Endothelial cell of umbilical vein (primary cell): ENCODE data around the gene PIP5K1C. TPM values are rescaled to one million over a fixed set of nuclear protein-coding genes. Genes with fewer than 3 reads are reported as not detected.

Source experiments
- BruUV-seq: library from RNA; stranded (reverse); fragments of 400-500 nt; replicated peaks from 2 replicates; lab custom pipeline; 2021; lab: Mats Ljungman, UMichigan
- CTCF ChIA-PET: fragments of 300-600, 350-600 bp; sonication (Branson Sonifier 250); formaldehyde crosslinking; loops from one replicate; lab custom pipeline; 2021; ENCODE audit warnings: antibody characterized with exemption, inconsistent platforms; lab: Charles Lee
- POLR2A ChIA-PET: fragments of 300-600, 350-600 bp; sonication (Branson Sonifier 250); formaldehyde crosslinking; loops from one replicate; lab custom pipeline; 2021; ENCODE audit warnings: antibody characterized with exemption, inconsistent platforms; lab: Charles Lee
- DNase-seq: peaks from one replicate; pipeline ENCODE4 v3.0.0-alpha.2; 2011; ENCODE audit warnings: low read depth, low spot score
- FAIRE-seq: peaks from 2 replicates; lab custom pipeline; 2011; peaks lifted over from hg19 to GRCh38; lab: Jason Lieb, UNC
- H2AFZ ChIP-seq: 2 replicates; pipeline ENCODE4 v1.6.0; 2012; ENCODE audit warnings: low read depth, low read length, control low read depth, inconsistent platforms
- H3K27ac ChIP-seq: 2 replicates; pipeline ENCODE4 v1.5.1; 2011; ENCODE audit warnings: low read depth, mild to moderate bottlenecking, control low read depth, low read length, moderate library complexity; ENCODE audit not compliant: insufficient read depth
- H3K27me3 ChIP-seq, 2 experiments: 2 replicates each; pipeline versions ENCODE4 v1.6.0 to v1.6.1; 2011; ENCODE audit warnings: low read length in 2 of 2, mixed read lengths in 1 of 2; ENCODE audit not compliant: control insufficient read depth in 2 of 2, insufficient read depth in 2 of 2
- H3K36me3 ChIP-seq, 2 experiments: 2 replicates in 1 of 2; 3 replicates in 1 of 2; pipeline ENCODE4 v1.5.1; 2011; ENCODE audit warnings: low read length in 2 of 2, mild to moderate bottlenecking in 1 of 2, moderate library complexity in 1 of 2; ENCODE audit not compliant: control insufficient read depth in 2 of 2, insufficient read depth in 2 of 2; ENCODE audit errors: extremely low read depth in 1 of 2
- H3K4me1 ChIP-seq: 3 replicates; pipeline ENCODE4 v1.5.1; 2011; ENCODE audit warnings: mild to moderate bottlenecking, low read length; ENCODE audit not compliant: control insufficient read depth, insufficient read depth; ENCODE audit errors: extremely low read depth
- H3K4me2 ChIP-seq: 2 replicates; pipeline ENCODE4 v1.6.1; 2011; ENCODE audit warnings: low read length, control low read depth, mixed read lengths; ENCODE audit not compliant: insufficient read depth
- H3K4me3 ChIP-seq, 3 experiments: fragments of 200-600 bp in 1 of 3; sonication (generic), shearing (Covaris generic) in 1 of 3; replicated peaks in 1 of 3; 2 replicates each; pipeline ENCODE4 v1.5.1; 2011 to 2016; ENCODE audit warnings: control low read depth in 3 of 3, low read length in 3 of 3, mild to moderate bottlenecking in 2 of 3, inconsistent platforms in 1 of 3, low read depth in 1 of 3, moderate library complexity in 1 of 3; ENCODE audit not compliant: insufficient read depth in 1 of 3
- H3K79me2 ChIP-seq: 2 replicates; pipeline ENCODE4 v1.6.0; 2012; ENCODE audit warnings: low read length, inconsistent platforms; ENCODE audit not compliant: control insufficient read depth, insufficient read depth
- H3K9ac ChIP-seq: replicated peaks from 2 replicates; pipeline ENCODE3; 2011; ENCODE audit warnings: low read length, control low read depth; ENCODE audit not compliant: insufficient read depth; ENCODE audit errors: extremely low read depth
- H3K9me1 ChIP-seq: replicated peaks from 3 replicates; pipeline ENCODE4 v1.6.0; 2011; ENCODE audit warnings: mild to moderate bottlenecking, low read length; ENCODE audit not compliant: control insufficient read depth, insufficient read depth; ENCODE audit errors: extremely low read depth
- H3K9me3 ChIP-seq: replicated peaks from 2 replicates; pipeline ENCODE4 v1.5.1; 2012; ENCODE audit warnings: low read length, inconsistent platforms; ENCODE audit not compliant: control insufficient read depth, insufficient read depth
- H4K20me1 ChIP-seq: replicated peaks from 2 replicates; pipeline ENCODE3; 2011; ENCODE audit warnings: mild to moderate bottlenecking, low read length; ENCODE audit not compliant: control insufficient read depth, insufficient read depth; ENCODE audit errors: extremely low read depth
- CTCF ChIP-seq, 2 donors: IDR thresholded peaks; 1 replicate in 1 of 2; 2 replicates in 1 of 2; pipeline ENCODE4 v1.5.1; 2011; ENCODE audit warnings: low read length in 2 of 2, mild to moderate bottlenecking in 2 of 2, moderate library complexity in 2 of 2, control low read depth in 1 of 2, inconsistent platforms in 1 of 2, low read depth in 1 of 2; ENCODE audit not compliant: insufficient read depth in 1 of 2; ENCODE audit errors: extremely low read depth in 1 of 2
- EZH2 ChIP-seq: IDR thresholded peaks from 2 replicates; pipeline ENCODE4 v1.6.1; 2012; ENCODE audit warnings: borderline replicate concordance, low read depth, mild to moderate bottlenecking, moderate library complexity, low read length, inconsistent platforms; ENCODE audit not compliant: severe bottlenecking
- JUN ChIP-seq: IDR thresholded peaks from 2 replicates; pipeline ENCODE4 v1.6.1; 2011; ENCODE audit warnings: borderline replicate concordance, low read depth; ENCODE audit not compliant: insufficient read length, insufficient read depth
- POLR2AphosphoS5 ChIP-seq: IDR thresholded peaks from 2 replicates; pipeline ENCODE4 v1.6.1; 2012; ENCODE audit warnings: low read depth, mild to moderate bottlenecking, control low read depth, low read length, moderate library complexity; ENCODE audit not compliant: insufficient read depth
- dilution Hi-C: fragments of 300-500 bp; cut with MboI; formaldehyde crosslinking; loops from one replicate; pipeline ENCODE4 v1.15.0; 2019; ENCODE audit warnings: low sequenced_read_pairs; ENCODE audit not compliant: extremely low pct_ligation_motif_present
- intact Hi-C: fragments of 100-400 bp; cut with micrococcal nuclease; formaldehyde crosslinking; loops from one replicate; pipeline ENCODE4 v1.10.0; 2022
- polyA plus RNA-seq, 4 experiments: library from polyadenylated mRNA; depleted of rRNA in 3 of 4; stranded (reverse) in 3 of 4; unstranded in 1 of 4; fragments of >200 nt; gene quantifications; 2 replicates each; pipeline versions ENCODE4 v1.2.1 to v1.2.3, GENCODE V29; 2011 to 2012; ENCODE audit warnings: missing spikeins in 1 of 4
- total RNA-seq: library from RNA; stranded (reverse); gene quantifications from 2 replicates; pipeline ENCODE4 v1.2.3, GENCODE V29; 2021
- TF ChIP-seq, protein P1 (sequence below): IDR thresholded peaks from 2 replicates; pipeline ENCODE4 v1.6.1; 2011; ENCODE audit not compliant: insufficient read depth, insufficient read length

Gene PIP5K1C
- total and polyA plus RNA-seq, 2 donors (not counting 3 experiments of a cell fraction or from before 2014, with no cell fraction given) = 31.6 to 79.5 TPM

GRCh38 chr19:3632739-3633558 lies 67.3 kb downstream of the PIP5K1C start:
- Histone ChIP-seq H3K9ac (no peak overlapping the region), H2AFZ (no peak overlapping the region), H3K27ac (no peak overlapping the region), H3K4me1 (no peaks in the 10 kb centered on the region), H3K4me2 (no peak overlapping the region), H3K4me3 (no peak overlapping the region), H4K20me1 (no peaks in the 10 kb centered on the region), H3K9me1 (no peaks in the 10 kb centered on the region), H3K79me2 (no peaks in the 10 kb centered on the region), H3K9me3 (no peaks in the 10 kb centered on the region), H3K36me3 (peaks cover 0 to 28% of the 10 kb centered on the region in 2 experiments), H3K27me3 (no peaks in the 10 kb centered on the region)
- DNase-seq (no peak), FAIRE-seq (no peak)
- dilution Hi-C loops (no loop called here), intact Hi-C loops (no loop called here)
- ChIA-PET CTCF (interaction anchor here (1.6 kb wide), 1 partner anchor 328 kb away, joined by 3 read pairs; no protein-coding TSS in a partner anchor), POLR2A (no interaction called here)
- BruUV-seq = no TSS peak
- TF ChIP-seq EZH2 (no peak), JUN (no peak), CTCF (IDR thresholded peaks at IDR 0.05; ENCODE audit: extremely low read depth in 1 of 2, insufficient read depth in 1 of 2, low read depth in 1 of 2, low read length in 2 of 2) (no peak), POLR2AphosphoS5 (no peak)
- TF ChIP-seq, protein P1, sequence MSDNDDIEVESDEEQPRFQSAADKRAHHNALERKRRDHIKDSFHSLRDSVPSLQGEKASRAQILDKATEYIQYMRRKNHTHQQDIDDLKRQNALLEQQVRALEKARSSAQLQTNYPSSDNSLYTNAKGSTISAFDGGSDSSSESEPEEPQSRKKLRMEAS = no peak
